Neural progenitor cell (in vitro differentiated cells): ENCODE data around the gene TNS3.

ENCODE experiments used
- CTCF ChIP-seq: fragments of 200-600 bp; sonication (generic); IDR thresholded peaks from 2 replicates; pipeline ENCODE4 v1.5.1; 2017; ENCODE audit warnings: antibody characterized with exemption, mild to moderate bottlenecking
- EZH2 ChIP-seq: fragments of 200-600 bp; sonication (generic); IDR thresholded peaks from 2 replicates; pipeline ENCODE4 v1.6.1; 2017; ENCODE audit warnings: antibody characterized with exemption, mild to moderate bottlenecking, moderate library complexity
- EZH2phosphoT487 ChIP-seq: fragments of 200-600 bp; sonication (generic); IDR thresholded peaks from 2 replicates; pipeline ENCODE4 v1.6.1; 2017; ENCODE audit warnings: antibody characterized with exemption

- TF ChIP-seq CTCF (no peak), EZH2 (no peak), EZH2phosphoT487 (no peak)
Measured at GRCh38 chr7:47318395-47319182, 263.3 kb downstream of the TNS3 start.
